Measurements from ENCODE around the gene OPRD1.
"Not testable (repeated sequence)": the region's sequence is repeated elsewhere in the genome, so short reads cannot be mapped to it uniquely, and the experiment has no call there.

GRCh38 chr1:28847207-28847606 is 35.2 kb downstream of the OPRD1 start:
- not testable (repeated sequence) for TF ChIP-seq CTCF (IDR thresholded peaks at IDR 0.05; ENCODE audit: low read depth, low read length, missing input control); YY1 (IDR thresholded peaks at IDR 0.05); REST (IDR thresholded peaks at IDR 0.05); RXRA (IDR thresholded peaks at IDR 0.05); NR2F2 (IDR thresholded peaks at IDR 0.05); TAF1 (conservative IDR thresholded peaks at IDR 0.05); RAD21 (IDR thresholded peaks at IDR 0.05); FOXA1 (IDR thresholded peaks at IDR 0.05); ZBTB33 (IDR thresholded peaks at IDR 0.05)
